B cell (primary cell): ENCODE results near the gene TENT5C. TPM values are rescaled to one million over a fixed set of nuclear protein-coding genes. Genes with fewer than 3 reads are reported as not detected.
"Not testable (repeated sequence)": the region's sequence is repeated elsewhere in the genome, so short reads cannot be mapped to it uniquely, and the experiment has no call there.

Experiments used
- ATAC-seq: fragments of 200-7000 bp; cut with Tn5 transposase; one replicate; pipeline ENCODE4 v1.10.0; 2021; ENCODE audit warnings: low read depth, mild to moderate bottlenecking, moderate number of reproducible peaks, moderate library complexity
- CTCF ChIA-PET: fragments of 350-600 bp; sonication (Branson Sonifier 250); formaldehyde crosslinking; loops from one replicate; lab custom pipeline; 2021; ENCODE audit warnings: antibody characterized with exemption, inconsistent platforms; lab: Charles Lee
- POLR2A ChIA-PET: fragments of 350-600 bp; sonication (Branson Sonifier 250); formaldehyde crosslinking; loops from one replicate; lab custom pipeline; 2021; ENCODE audit warnings: antibody characterized with exemption; lab: Charles Lee
- DNase-seq: peaks from one replicate; pipeline ENCODE4 v3.0.0; 2013
- H2AFZ ChIP-seq: 2 replicates; pipeline ENCODE4 v1.6.1; 2012; ENCODE audit warnings: mild to moderate bottlenecking, low read depth, low read length; ENCODE audit not compliant: insufficient read depth, poor library complexity, severe bottlenecking
- H3K27ac ChIP-seq, 2 donors: 1 replicate in 1 of 2; 2 replicates in 1 of 2; pipeline ENCODE4 v1.5.1; 2012 to 2013; ENCODE audit warnings: low read length in 2 of 2, mild to moderate bottlenecking in 2 of 2, moderate library complexity in 1 of 2
- H3K27me3 ChIP-seq, 4 experiments: fragments of 200-600 bp in 1 of 4; sonication (generic) in 1 of 4; replicated peaks in 1 of 4; 1 replicate in 2 of 4; 2 replicates in 2 of 4; pipeline versions ENCODE4 v1.6.1 to v1.7.0; 2013 to 2016; ENCODE audit warnings: low read length in 3 of 4, mild to moderate bottlenecking in 2 of 4, mixed read lengths in 1 of 4, moderate library complexity in 1 of 4; ENCODE audit not compliant: insufficient read depth in 4 of 4, control insufficient read depth in 3 of 4; ENCODE audit errors: control extremely low read depth in 1 of 4
- H3K36me3 ChIP-seq, 2 experiments: replicated peaks in 1 of 2; 1 replicate in 1 of 2; 2 replicates in 1 of 2; pipeline versions ENCODE4 v1.6.1 to v1.7.1; 2013; ENCODE audit warnings: low read length in 1 of 2; ENCODE audit not compliant: insufficient read depth in 2 of 2, control insufficient read depth in 1 of 2; ENCODE audit errors: control extremely low read depth in 1 of 2, extremely low read depth in 1 of 2
- H3K4me1 ChIP-seq, 2 donors: fragments of 200-600 bp in 1 of 2; sonication (generic) in 1 of 2; 1 replicate in 1 of 2; 2 replicates in 1 of 2; pipeline versions ENCODE4 v1.5.1 to v1.6.1; 2013 to 2017; ENCODE audit warnings: low read length in 2 of 2; ENCODE audit not compliant: control insufficient read depth in 2 of 2, insufficient read depth in 2 of 2
- H3K4me2 ChIP-seq: replicated peaks from 2 replicates; pipeline ENCODE3; 2012; ENCODE audit warnings: mild to moderate bottlenecking, low read depth, low read length; ENCODE audit not compliant: poor library complexity, severe bottlenecking
- H3K4me3 ChIP-seq, 5 experiments: fragments of 200-600 bp in 1 of 5; sonication (generic) in 1 of 5; 1 replicate in 3 of 5; 2 replicates in 2 of 5; pipeline versions ENCODE4 v1.5.1 to v1.7.0; 2011 to 2016; ENCODE audit warnings: low read length in 4 of 5, mild to moderate bottlenecking in 4 of 5, low read depth in 2 of 5, control low read depth in 1 of 5, moderate library complexity in 1 of 5; ENCODE audit not compliant: insufficient read depth in 1 of 5; ENCODE audit errors: control extremely low read depth in 1 of 5, extremely low read depth in 1 of 5
- H3K79me2 ChIP-seq: fragments of 200-600 bp; sonication (generic); one replicate; pipeline ENCODE4 v1.6.0; 2016; ENCODE audit warnings: low read length; ENCODE audit not compliant: control insufficient read depth, insufficient read depth
- H3K9ac ChIP-seq: fragments of 200-600 bp; sonication (generic); 2 replicates; pipeline ENCODE4 v1.6.1; 2017; ENCODE audit warnings: mild to moderate bottlenecking, low read length, moderate library complexity
- H3K9me3 ChIP-seq, 3 donors: one replicate each; pipeline versions ENCODE4 v1.6.1 to v1.7.1; 2013; ENCODE audit warnings: low read length in 2 of 3; ENCODE audit not compliant: control insufficient read depth in 2 of 3, insufficient read depth in 1 of 3; ENCODE audit errors: control extremely low read depth in 1 of 3
- H4K20me1 ChIP-seq: 2 replicates; pipeline ENCODE4 v1.6.0; 2012; ENCODE audit warnings: mild to moderate bottlenecking, low read length; ENCODE audit not compliant: insufficient read depth, control insufficient read depth, poor library complexity, severe bottlenecking
- H3K27ac Mint-ChIP-seq: one replicate; pipeline ENCODE4 v1.8.0; 2021; ENCODE audit warnings: mixed read lengths
- H3K27me3 Mint-ChIP-seq: one replicate; pipeline ENCODE4 v1.8.0; 2021; ENCODE audit warnings: mixed read lengths
- H3K4me1 Mint-ChIP-seq: one replicate; pipeline ENCODE4 v1.8.0; 2021; ENCODE audit warnings: mixed read lengths
- H3K4me3 Mint-ChIP-seq: one replicate; pipeline ENCODE4 v1.8.0; 2021; ENCODE audit warnings: mixed read lengths
- H3K9me3 Mint-ChIP-seq: one replicate; pipeline ENCODE4 v1.8.0; 2022; ENCODE audit warnings: mixed read lengths; ENCODE audit not compliant: insufficient read depth
- EZH2 ChIP-seq: IDR thresholded peaks from 2 replicates; pipeline ENCODE4 v1.6.1; 2012; ENCODE audit warnings: borderline replicate concordance, low read depth, mild to moderate bottlenecking, moderate library complexity, low read length; ENCODE audit not compliant: insufficient read depth, poor library complexity, severe bottlenecking
- intact Hi-C: fragments of 100-400 bp; cut with micrococcal nuclease; formaldehyde crosslinking; loops from one replicate; pipeline ENCODE4 v1.10.0; 2022
- polyA plus RNA-seq: library from polyadenylated mRNA; depleted of rRNA; stranded (reverse); fragments of >200 nt; gene quantifications from 2 replicates; pipeline ENCODE4 v1.2.3, GENCODE V29; 2012
- total RNA-seq, 2 donors: library from RNA; stranded (reverse); fragments of 120-200 nt in 1 of 2; gene quantifications; 1 replicate in 1 of 2; 2 replicates in 1 of 2; pipeline versions ENCODE4 v1.2.3 to v1.2.4, GENCODE V29; 2013 to 2022
- TF ChIP-seq, protein P1 (sequence below): fragments of 200-600 bp; IDR thresholded peaks from one replicate; pipeline ENCODE4 v1.8.0; 2022; ENCODE audit warnings: antibody characterized with exemption, mild to moderate bottlenecking

Gene TENT5C
- total and polyA plus RNA-seq, 2 donors (not counting 1 experiment from before 2014, with no cell fraction given), result 65.4 to 112 TPM

- Mint-ChIP-seq H3K4me3 (no peak overlapping the region), H3K9me3 (peaks cover 5% of the 10 kb centered on the region), H3K27me3 (no peaks in the 10 kb centered on the region), H3K4me1 (peaks cover 6% of the 10 kb centered on the region), H3K27ac (no peak overlapping the region)
- CTCF ChIA-PET, result interaction anchor here (1.2 to 3.2 kb wide), 2 partner anchors 21 to 119 kb away, joined by 4 to 12 read pairs; no protein-coding TSS in a partner anchor
- H3K4me1 ChIP-seq, result peaks cover 0 to 3% of the 10 kb centered on the region in 2 donors
- no peak overlapping the region for H3K9ac ChIP-seq
- H3K27me3 ChIP-seq, result no peaks in the 10 kb centered on the region
- POLR2A ChIA-PET, result no interaction called here
- no peak overlapping the region for H3K4me2 ChIP-seq
- no peaks in the 10 kb centered on the region for H3K36me3 ChIP-seq
- peaks cover 0 to 8% (median 0%) of the 10 kb centered on the region in 3 donors for H3K9me3 ChIP-seq
- H4K20me1 ChIP-seq, result no peaks in the 10 kb centered on the region
- DNase-seq, result no peak
- no peak for ATAC-seq
- no peak overlapping the region for H3K27ac ChIP-seq
- H3K4me3 ChIP-seq, result no peak overlapping the region
- intact Hi-C loops, result no loop called here
- no peak for TF ChIP-seq EZH2
- TF ChIP-seq, protein P1, sequence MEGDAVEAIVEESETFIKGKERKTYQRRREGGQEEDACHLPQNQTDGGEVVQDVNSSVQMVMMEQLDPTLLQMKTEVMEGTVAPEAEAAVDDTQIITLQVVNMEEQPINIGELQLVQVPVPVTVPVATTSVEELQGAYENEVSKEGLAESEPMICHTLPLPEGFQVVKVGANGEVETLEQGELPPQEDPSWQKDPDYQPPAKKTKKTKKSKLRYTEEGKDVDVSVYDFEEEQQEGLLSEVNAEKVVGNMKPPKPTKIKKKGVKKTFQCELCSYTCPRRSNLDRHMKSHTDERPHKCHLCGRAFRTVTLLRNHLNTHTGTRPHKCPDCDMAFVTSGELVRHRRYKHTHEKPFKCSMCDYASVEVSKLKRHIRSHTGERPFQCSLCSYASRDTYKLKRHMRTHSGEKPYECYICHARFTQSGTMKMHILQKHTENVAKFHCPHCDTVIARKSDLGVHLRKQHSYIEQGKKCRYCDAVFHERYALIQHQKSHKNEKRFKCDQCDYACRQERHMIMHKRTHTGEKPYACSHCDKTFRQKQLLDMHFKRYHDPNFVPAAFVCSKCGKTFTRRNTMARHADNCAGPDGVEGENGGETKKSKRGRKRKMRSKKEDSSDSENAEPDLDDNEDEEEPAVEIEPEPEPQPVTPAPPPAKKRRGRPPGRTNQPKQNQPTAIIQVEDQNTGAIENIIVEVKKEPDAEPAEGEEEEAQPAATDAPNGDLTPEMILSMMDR, result no peak
- H3K79me2 ChIP-seq, result no peaks in the 10 kb centered on the region
- no peak overlapping the region for H2AFZ ChIP-seq
Measured at GRCh38 chr1:117556341-117556740, 49.5 kb upstream of the TENT5C start.

- Histone ChIP-seq H3K9me3 (peaks cover 0 to 8% (median 0%) of the 10 kb centered on the region in 3 donors), H3K36me3 (no peaks in the 10 kb centered on the region), H3K27ac (no peak overlapping the region), H3K27me3 (no peaks in the 10 kb centered on the region), H2AFZ (no peak overlapping the region), H3K79me2 (no peaks in the 10 kb centered on the region), H4K20me1 (no peaks in the 10 kb centered on the region), H3K4me3 (no peak overlapping the region), H3K4me2 (no peak overlapping the region), H3K4me1 (peaks cover 0 to 3% of the 10 kb centered on the region in 2 donors), H3K9ac (no peak overlapping the region)
- intact Hi-C loops, result no loop called here
- POLR2A ChIA-PET, result no interaction called here
- Mint-ChIP-seq H3K9me3 (peaks cover 5% of the 10 kb centered on the region), H3K4me3 (no peak overlapping the region), H3K4me1 (peaks cover 6% of the 10 kb centered on the region), H3K27ac (no peak overlapping the region), H3K27me3 (no peaks in the 10 kb centered on the region)
- DNase-seq (no peak), ATAC-seq (no peak)
- TF ChIP-seq, protein P1, result no peak
- no peak for TF ChIP-seq EZH2
- CTCF ChIA-PET, result interaction anchor here (1.2 to 3.2 kb wide), 4 partner anchors 15 to 197 kb away, joined by 3 to 12 read pairs (median 4); no protein-coding TSS in a partner anchor
Measured at GRCh38 chr1:117556976-117557375, 48.9 kb upstream of the TENT5C start.

- H3K4me2 ChIP-seq, POLR2A ChIA-PET, H3K79me2 ChIP-seq, H3K27ac ChIP-seq, H2AFZ ChIP-seq, intact Hi-C loops, H3K9ac ChIP-seq, H3K36me3 ChIP-seq, H3K4me1 Mint-ChIP-seq, H3K4me1 ChIP-seq, ATAC-seq, H3K9me3 Mint-ChIP-seq, H3K27me3 ChIP-seq, H3K4me3 Mint-ChIP-seq, DNase-seq, H3K27ac Mint-ChIP-seq, H3K4me3 ChIP-seq, H4K20me1 ChIP-seq, H3K27me3 Mint-ChIP-seq: not testable (repeated sequence)
- CTCF ChIA-PET, result interaction anchor here (1.4 to 2.0 kb wide), 2 partner anchors 13 to 195 kb away, joined by 3 to 5 read pairs; no protein-coding TSS in a partner anchor
- H3K9me3 ChIP-seq, result peaks cover 0 to 11% (median 0%) of the 10 kb centered on the region in 3 donors
Measured at GRCh38 chr1:117558451-117558850, 47.4 kb upstream of the TENT5C start.
